Activated CD4-positive, alpha-beta T cell treated with anti-CD3 and anti-CD28 coated beads for 4 hours (primary cell): ENCODE data around the gene RFC4.
"Not testable (repeated sequence)": the region's sequence is repeated elsewhere in the genome, so short reads cannot be mapped to it uniquely, and the experiment has no call there.

Experiments
- DNase-seq, 2 donors: peaks; one replicate each; pipeline ENCODE4 v3.0.0-alpha.2; 2020

RFC4 gene

DNA sequence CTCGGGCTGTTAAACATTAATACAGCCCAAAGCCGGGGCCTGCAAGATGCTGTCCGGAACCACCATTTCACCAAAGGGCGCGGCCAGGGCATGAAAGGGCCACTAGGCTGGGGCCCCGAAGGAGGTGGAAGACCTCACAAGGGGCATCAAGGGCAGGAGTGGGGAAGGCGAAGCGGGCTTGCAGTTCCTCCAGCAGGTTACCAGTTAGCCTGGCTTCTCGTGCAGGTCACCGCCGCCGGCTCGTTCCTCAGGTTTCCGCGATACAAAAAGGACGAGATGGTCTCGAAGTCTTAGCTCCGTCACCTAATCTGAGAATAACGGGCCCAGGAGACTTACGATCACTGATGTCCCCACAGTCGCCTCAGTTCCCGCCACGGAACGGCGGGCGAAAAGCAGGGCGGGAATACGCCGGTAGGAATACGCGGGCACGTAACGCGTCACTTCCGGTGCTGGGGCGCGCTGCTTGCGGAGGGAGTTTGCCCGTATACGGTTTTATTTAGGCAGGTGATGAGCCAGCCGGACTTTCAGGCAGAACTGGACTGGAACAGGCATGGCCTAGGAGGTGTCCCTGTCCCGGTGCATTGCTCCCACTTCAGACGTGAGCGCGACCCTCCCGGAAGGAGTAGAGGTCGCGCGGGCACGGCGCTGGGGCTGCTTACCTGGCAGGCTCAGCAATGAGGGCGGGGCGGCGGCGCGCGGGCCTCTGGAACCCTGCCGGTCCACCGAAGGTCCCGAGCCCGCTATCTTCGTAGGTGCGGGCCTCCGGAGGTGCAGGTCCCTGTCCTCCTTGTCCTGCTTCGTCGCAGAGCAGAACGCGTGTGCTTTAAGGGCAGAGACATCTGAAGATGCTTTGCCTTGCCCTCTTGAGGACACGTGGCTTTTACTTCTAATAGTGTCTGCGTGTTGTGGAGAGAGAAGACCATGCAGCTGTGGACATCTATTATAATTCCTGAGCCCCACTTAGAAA lies at the start of gene RFC4:
TSS of gene RFC4 (minus strand) at position 394 of the 967 bp plus-strand sequence. CDS start 1,769 bp downstream, outside the sequence.
- DNase-seq, result peak; percentile 82 to 85

DNA sequence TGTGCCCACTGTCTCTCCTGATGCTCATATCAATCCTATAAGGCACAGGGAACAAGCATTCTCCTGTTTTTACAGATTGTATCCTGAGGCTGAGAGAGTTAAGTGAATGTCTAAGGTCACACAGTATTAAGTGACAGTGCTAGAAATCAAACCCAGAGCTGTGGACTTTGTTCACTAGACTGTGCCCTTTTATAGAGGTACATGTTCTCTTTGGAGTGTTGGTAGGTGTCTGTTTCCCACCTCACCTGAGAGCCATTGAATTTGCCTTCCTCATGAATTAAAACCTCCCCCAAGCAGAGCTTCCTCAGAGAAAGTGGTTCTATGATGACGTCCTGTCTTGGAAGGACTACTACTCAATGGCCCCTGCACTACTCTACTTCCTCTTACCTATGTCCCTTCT lies 48.7 kb upstream of the RFC4 start:
- DNase-seq, result no peak

DNA sequence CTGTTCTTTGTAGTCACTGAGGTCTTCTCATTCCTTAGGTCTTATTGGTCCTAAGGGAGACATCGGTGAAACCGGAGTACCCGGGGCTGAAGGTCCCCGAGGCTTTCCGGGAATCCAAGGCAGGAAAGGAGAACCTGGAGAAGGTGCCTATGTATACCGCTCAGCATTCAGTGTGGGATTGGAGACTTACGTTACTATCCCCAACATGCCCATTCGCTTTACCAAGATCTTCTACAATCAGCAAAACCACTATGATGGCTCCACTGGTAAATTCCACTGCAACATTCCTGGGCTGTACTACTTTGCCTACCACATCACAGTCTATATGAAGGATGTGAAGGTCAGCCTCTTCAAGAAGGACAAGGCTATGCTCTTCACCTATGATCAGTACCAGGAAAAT lies 47.9 kb upstream of the RFC4 start:
- no peak for DNase-seq

GRCh38 chr3:186852994-186853393 lies 46.7 kb upstream of the RFC4 start:
- no peak for DNase-seq

GRCh38 chr3:186851835-186852234 lies 45.6 kb upstream of the RFC4 start:
- not testable (repeated sequence) for DNase-seq

DNA sequence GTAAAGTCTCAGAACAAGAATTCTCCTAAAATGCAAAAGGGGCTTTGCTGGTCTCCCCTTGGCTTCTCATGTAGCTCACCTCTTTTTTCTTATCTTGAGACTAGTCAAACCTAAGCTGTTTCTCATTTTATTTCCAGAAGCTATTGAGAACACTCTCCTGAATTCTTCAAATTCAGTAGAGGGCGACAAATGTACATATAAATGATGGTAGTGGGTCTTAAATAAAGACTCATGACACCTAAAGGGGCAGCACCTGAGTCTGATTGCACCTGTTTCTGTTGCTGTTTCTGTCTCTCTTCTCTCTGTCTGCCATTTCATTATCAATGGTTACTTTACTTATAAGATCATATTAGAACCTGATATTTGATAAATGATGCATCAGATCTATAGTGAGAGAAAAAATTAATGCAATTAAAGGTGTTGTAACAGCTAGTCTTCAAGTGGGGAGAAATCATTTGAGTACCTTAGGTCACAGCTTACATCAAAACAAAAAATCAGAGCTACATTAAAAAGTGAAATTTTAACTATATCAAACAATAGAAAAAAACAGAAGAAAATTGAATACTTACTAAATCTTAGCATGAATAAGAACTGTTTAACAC lies 43.2 kb upstream of the RFC4 start:
- DNase-seq, result peak in 1 of 2 donors; percentile 19

- no peak for DNase-seq
These were observed 41.2 kb upstream of the RFC4 start for GRCh38 chr3:186847437-186847836.

GRCh38 chr3:186845756-186846155 lies 39.5 kb upstream of the RFC4 start:
- DNase-seq, result no peak

DNA sequence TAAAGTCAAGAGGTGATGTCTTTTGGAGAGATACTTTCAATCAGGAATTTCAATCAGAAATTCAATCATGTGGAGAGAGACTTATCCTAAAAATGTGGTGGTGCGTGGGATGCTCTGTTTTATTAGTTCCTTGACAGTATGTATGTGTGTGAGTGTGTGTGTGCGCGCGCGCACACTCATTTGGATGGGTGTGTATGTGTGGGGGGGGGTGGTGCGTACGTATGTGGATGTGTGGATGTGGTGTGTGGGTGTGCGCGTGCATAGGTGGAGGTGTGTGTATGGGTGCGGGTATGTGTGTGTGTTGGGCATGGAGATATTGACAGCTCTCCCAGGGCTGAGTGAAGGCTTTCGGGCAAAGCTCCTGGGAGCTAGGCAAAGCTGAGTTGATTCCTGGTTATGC lies 38.6 kb upstream of the RFC4 start:
- DNase-seq, result no peak

- no peak for DNase-seq
These were observed 36.8 kb upstream of the RFC4 start for GRCh38 chr3:186843039-186843432.

DNA sequence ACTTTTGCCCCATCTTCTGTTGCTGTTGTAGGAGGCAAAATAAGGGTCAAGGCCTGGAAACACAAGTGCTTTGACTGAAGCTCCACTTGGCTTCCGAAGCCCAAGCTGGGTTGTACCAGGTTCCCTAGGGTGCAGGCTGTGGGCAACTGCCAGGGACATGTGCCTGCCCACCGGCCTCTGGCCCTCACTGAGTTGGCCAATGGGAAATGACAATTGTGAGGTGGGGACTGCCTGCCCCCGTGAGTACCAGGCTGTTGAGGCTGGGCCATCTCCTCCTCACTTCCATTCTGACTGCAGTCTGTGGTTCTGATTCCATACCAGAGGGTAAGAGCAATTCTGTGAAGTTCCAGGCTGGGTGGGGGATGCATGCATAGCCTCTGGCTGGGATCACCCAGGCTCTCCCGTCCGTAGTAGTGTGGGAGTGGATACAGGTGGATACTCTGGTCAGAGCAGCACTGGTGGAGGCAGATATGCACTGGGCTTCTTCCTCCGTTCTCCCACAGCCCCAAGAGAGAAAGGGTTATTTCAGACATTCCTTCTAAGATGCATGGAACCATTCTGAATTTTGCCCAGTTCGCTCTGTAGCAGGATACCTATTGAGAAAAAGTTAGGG lies 36.2 kb upstream of the RFC4 start, which contains the start of gene ADIPOQ:
TSS of gene ADIPOQ (plus strand) at position 285 of the 613 bp plus-strand sequence. CDS start 10,349 bp downstream, outside the sequence.
- no peak for DNase-seq

DNA sequence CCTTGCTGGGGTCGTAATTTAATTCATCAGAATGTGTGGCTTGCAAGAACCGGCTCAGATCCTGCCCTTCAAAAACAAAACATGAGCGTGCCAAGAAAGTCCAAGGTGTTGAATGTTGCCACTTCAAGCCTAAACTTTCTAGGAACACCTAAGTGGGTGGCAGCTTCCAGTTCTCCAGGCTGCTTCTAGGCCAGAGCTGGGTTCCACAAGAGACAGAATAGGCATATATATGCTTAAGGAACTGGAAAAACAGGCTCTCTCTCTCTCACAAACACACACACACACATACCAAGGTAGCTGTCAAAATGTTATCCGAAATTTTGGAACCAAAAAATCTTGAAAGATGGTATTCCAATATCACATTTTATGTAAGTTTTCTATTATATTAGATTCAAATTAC lies 35.3 kb upstream of the RFC4 start:
- DNase-seq, result no peak

- no peak for DNase-seq
These were observed 33.8 kb upstream of the RFC4 start for GRCh38 chr3:186839874-186840641.

- no peak for DNase-seq
These were observed 26.0 kb upstream of the RFC4 start for GRCh38 chr3:186832276-186832675.

DNA sequence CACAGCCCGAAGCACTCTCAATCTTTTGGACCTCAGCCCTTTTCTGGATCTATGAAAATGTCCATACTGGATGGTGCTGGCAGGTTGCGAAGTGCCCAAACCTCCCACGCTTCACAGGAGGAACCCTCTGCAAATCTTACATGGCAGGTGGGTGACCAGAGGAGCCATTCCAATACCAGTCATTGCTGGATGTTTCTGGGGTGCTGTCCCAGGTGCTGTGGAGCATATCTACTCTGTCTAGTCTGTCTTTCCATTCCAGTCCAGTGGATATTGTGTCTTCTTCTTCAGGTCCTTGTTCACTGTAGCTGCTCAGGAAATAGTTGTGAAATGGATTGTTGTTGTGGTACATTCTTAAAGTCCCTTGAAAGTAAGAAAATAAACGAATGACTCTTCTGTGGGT lies 25.5 kb upstream of the RFC4 start:
- no peak for DNase-seq

DNA sequence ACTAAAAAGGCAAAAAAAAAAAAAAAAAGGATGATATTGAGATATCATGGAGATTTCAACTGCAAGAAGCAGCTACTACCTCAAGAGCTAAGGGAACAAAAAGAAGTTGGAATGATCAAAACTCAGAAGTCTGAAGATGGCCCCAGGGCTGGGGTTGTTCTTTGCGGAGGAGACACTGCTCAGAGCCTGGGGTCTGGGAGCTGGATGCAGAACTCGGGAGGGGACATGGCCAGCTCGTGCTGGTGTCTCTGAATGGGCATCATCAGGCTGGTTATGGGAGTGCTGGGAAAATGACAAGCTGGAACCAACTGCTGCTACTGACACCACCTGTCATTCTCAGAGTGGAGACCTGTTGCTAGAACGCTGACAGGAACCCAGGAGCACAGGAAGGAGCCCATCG lies 22.1 kb upstream of the RFC4 start:
- DNase-seq, result no peak

DNA sequence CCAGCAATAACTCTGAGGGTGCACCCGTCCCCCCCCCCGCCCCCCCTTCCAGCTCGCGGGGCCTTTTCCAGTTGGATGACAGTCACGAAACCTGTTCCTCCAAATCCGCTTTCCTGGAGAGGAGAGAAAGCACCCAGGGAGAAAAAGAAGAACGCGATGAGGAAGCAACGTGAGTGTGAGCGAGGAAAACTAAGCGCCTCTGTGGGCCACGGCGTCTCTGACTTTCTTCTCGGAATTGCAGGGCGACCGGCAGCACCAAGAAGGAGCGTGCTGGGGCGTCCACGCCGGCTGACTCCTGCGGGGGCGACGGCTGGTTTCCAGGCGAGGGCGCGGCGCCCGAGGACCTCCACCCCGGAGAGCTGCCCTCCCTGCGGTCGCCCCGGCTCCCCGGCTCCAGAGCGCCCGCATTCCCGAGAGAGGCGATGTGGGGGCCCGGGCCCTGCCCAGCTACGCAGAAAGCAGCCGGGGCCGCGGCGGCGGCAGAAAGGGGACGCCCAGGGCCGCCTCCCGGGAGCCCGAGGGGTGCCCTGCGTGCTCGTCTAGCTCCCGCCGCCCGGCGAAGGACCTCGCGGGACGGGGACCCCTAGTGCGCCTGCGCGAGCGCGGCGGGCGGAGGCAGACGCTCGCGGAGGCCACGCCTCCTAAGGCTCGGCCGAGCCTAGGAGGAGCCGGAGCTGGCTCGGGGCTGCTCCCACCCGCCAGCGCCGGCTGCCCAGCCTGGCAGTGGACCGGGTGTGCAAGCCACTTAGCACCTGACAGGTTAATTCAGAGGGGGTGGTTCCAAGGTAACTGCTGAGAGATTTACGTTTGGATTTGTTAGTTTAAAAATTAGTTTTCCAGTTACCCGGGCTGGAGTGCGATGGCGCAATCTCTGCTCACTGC lies 20.9 kb upstream of the RFC4 start:
- peak; percentile 79 to 84 for DNase-seq

GRCh38 chr3:186826410-186826975 lies 20.2 kb upstream of the RFC4 start:
- no peak for DNase-seq

- no peak for DNase-seq
These were observed 19.7 kb upstream of the RFC4 start for GRCh38 chr3:186825872-186826409.

GRCh38 chr3:186825294-186825821 lies 19.1 kb upstream of the RFC4 start:
- peak; percentile 31 to 36 for DNase-seq
